Panc1 (cell line): Measurements from ENCODE around the gene TERF2IP. TPM values are rescaled to one million over a fixed set of nuclear protein-coding genes. Genes with fewer than 3 reads are reported as not detected.

Source experiments
- ATAC-seq: fragments of 200-7000 bp; cut with Tn5 transposase; 2 replicates; pipeline ENCODE4 v1.9.1; 2020; ENCODE audit warnings: mild to moderate bottlenecking, moderate library complexity
- BruUV-seq: library from RNA; stranded (reverse); fragments of 400-500 nt; replicated peaks from 2 replicates; lab custom pipeline; 2021; lab: Mats Ljungman, UMichigan
- CTCF ChIA-PET: fragments of 300-600 bp; sonication (Branson Sonifier 250); formaldehyde crosslinking; loops from one replicate; lab custom pipeline; 2022; ENCODE audit warnings: antibody characterized with exemption; lab: Charles Lee
- POLR2A ChIA-PET: fragments of 300-600 bp; sonication (Branson Sonifier 250); formaldehyde crosslinking; loops from one replicate; lab custom pipeline; 2022; ENCODE audit warnings: antibody characterized with exemption; lab: Charles Lee
- DNase-seq: peaks from one replicate; pipeline ENCODE4 v3.0.0-alpha.2; 2010; ENCODE audit warnings: low read depth, low spot score
- H3K27ac ChIP-seq: 2 replicates; pipeline ENCODE4 v1.5.1; 2011; ENCODE audit warnings: mild to moderate bottlenecking, low read length, inconsistent platforms
- H3K27me3 ChIP-seq: fragments of 200-500 bp; sonication (Bioruptor generic); 2 replicates; pipeline ENCODE4 v1.6.0; 2014; ENCODE audit warnings: low read length, inconsistent platforms; ENCODE audit not compliant: control insufficient read depth, insufficient read depth
- H3K36me3 ChIP-seq: fragments of 200-500 bp; sonication (Bioruptor generic); 2 replicates; pipeline ENCODE4 v1.5.1; 2014; ENCODE audit warnings: inconsistent platforms, mild to moderate bottlenecking, low read length, moderate library complexity; ENCODE audit not compliant: control insufficient read depth, insufficient read depth
- H3K4me1 ChIP-seq: 2 replicates; pipeline ENCODE4 v1.5.1; 2011; ENCODE audit warnings: inconsistent platforms, mild to moderate bottlenecking, low read length, moderate library complexity; ENCODE audit not compliant: control insufficient read depth, insufficient read depth
- H3K4me3 ChIP-seq, 2 experiments: 2 replicates each; pipeline ENCODE4 v1.5.1; 2011 to 2012; ENCODE audit warnings: low read depth in 2 of 2, low read length in 2 of 2, mild to moderate bottlenecking in 2 of 2, inconsistent platforms in 1 of 2, moderate library complexity in 1 of 2
- H3K9me3 ChIP-seq: fragments of 200-500 bp; sonication (Bioruptor generic); 2 replicates; pipeline ENCODE4 v1.5.1; 2014; ENCODE audit warnings: low read depth, mild to moderate bottlenecking, inconsistent platforms, low read length, moderate library complexity; ENCODE audit not compliant: control insufficient read depth, insufficient read depth
- CTCF ChIP-seq: fragments of 450-650 bp; IDR thresholded peaks from 2 replicates; pipeline ENCODE4 v1.5.1; 2017; ENCODE audit warnings: mild to moderate bottlenecking
- POLR2AphosphoS5 ChIP-seq: IDR thresholded peaks from 2 replicates; pipeline ENCODE4 v1.6.1; 2012; ENCODE audit warnings: mild to moderate bottlenecking, low read depth, low read length, moderate library complexity
- REST ChIP-seq, 2 experiments: IDR thresholded peaks; 2 replicates each; pipeline ENCODE4 v1.6.1; 2011 to 2012; ENCODE audit warnings: low read depth in 2 of 2, control low read depth in 1 of 2, low read length in 1 of 2, mild to moderate bottlenecking in 1 of 2, moderate library complexity in 1 of 2; ENCODE audit not compliant: insufficient read depth in 1 of 2
- SIN3A ChIP-seq: IDR thresholded peaks from 2 replicates; pipeline ENCODE4 v1.6.1; 2012; ENCODE audit warnings: low read depth, mild to moderate bottlenecking, low read length, moderate library complexity, borderline replicate concordance; ENCODE audit not compliant: insufficient read depth
- TCF7L2 ChIP-seq: IDR thresholded peaks from 2 replicates; pipeline ENCODE4 v1.6.1; 2011; ENCODE audit warnings: mild to moderate bottlenecking, low read depth, low read length, inconsistent platforms
- in situ Hi-C: cut with HindIII; loops from 2 replicates; pipeline ENCODE4 v1.10.0; 2016; ENCODE audit warnings: low sequenced_read_pairs, low pct_unique_long_range_greater_than_20kb
- intact Hi-C: fragments of 100-400 bp; cut with micrococcal nuclease; formaldehyde crosslinking; loops from one replicate; pipeline ENCODE4 v1.10.0; 2022; ENCODE audit not compliant: unreplicated experiment
- total RNA-seq: library from RNA; stranded (reverse); gene quantifications from one replicate; pipeline ENCODE4 v1.2.1, GENCODE V29; 2021; ENCODE audit not compliant: unreplicated experiment

TERF2IP gene
- total RNA-seq, 1 experiment from 2014 or later, result 23.3 TPM

GRCh38 chr16:75627851-75628250, 19.7 kb upstream of the TERF2IP start:
- ChIA-PET POLR2A (no interaction called here), CTCF (no interaction called here)
- intact Hi-C loops (no loop called here), in situ Hi-C loops (no loop called here)
- ATAC-seq (no peak), DNase-seq (no peak)
- BruUV-seq, result no TSS peak
- no peak for TF ChIP-seq REST (IDR thresholded peaks at IDR 0.05; ENCODE audit: insufficient read depth in 1 of 2, low read depth in 2 of 2, low read length in 1 of 2)
- TF ChIP-seq SIN3A, result no peak
- no peak for TF ChIP-seq CTCF
- TF ChIP-seq POLR2AphosphoS5, result no peak
- TF ChIP-seq TCF7L2, result no peak
- no peaks in the 10 kb centered on the region for H3K27me3 ChIP-seq
- H3K4me1 ChIP-seq, result no peaks in the 10 kb centered on the region
- peaks cover 8% of the 10 kb centered on the region for H3K36me3 ChIP-seq
- no peak overlapping the region for H3K27ac ChIP-seq
- no peak overlapping the region for H3K4me3 ChIP-seq
- no peaks in the 10 kb centered on the region for H3K9me3 ChIP-seq

GRCh38 chr16:75628351-75628750, 19.2 kb upstream of the TERF2IP start:
- H3K36me3 ChIP-seq, result peaks cover 8% of the 10 kb centered on the region
- no peak overlapping the region for H3K27ac ChIP-seq
- in situ Hi-C loops (no loop called here), intact Hi-C loops (no loop called here)
- BruUV-seq, result no TSS peak
- CTCF ChIA-PET, result no interaction called here
- TF ChIP-seq POLR2AphosphoS5 (no peak), CTCF (no peak), SIN3A (no peak), REST (IDR thresholded peaks at IDR 0.05; ENCODE audit: insufficient read depth in 1 of 2, low read depth in 2 of 2, low read length in 1 of 2) (no peak), TCF7L2 (no peak)
- DNase-seq, result no peak
- H3K4me1 ChIP-seq, result no peaks in the 10 kb centered on the region
- H3K9me3 ChIP-seq, result no peaks in the 10 kb centered on the region
- H3K27me3 ChIP-seq, result no peaks in the 10 kb centered on the region
- POLR2A ChIA-PET, result no interaction called here
- no peak overlapping the region for H3K4me3 ChIP-seq
- ATAC-seq, result no peak
